ENCODE data around the gene CCN5. TPM values are rescaled to one million over a fixed set of nuclear protein-coding genes. Genes with fewer than 3 reads are reported as not detected.

Gene CCN5
- total RNA-seq, 4 donors from 2014 or later = 5.8 to 32.2 (median 11.2) TPM

- no peak for DNase-seq
- Histone ChIP-seq H3K4me3 (no peak overlapping the region), H3K27me3 (no peaks in the 10 kb centered on the region), H3K27ac (no peak overlapping the region), H3K36me3 (no peaks in the 10 kb centered on the region), H3K9me3 (no peaks in the 10 kb centered on the region), H3K4me1 (peaks cover 0 to 10% (median 0%) of the 10 kb centered on the region in 4 donors)
- TF ChIP-seq CTCF (IDR thresholded peaks at IDR 0.05) = no peak
- TF ChIP-seq POLR2A (IDR thresholded peaks at IDR 0.05) = no peak
These were observed 27.0 kb upstream of the CCN5 start for GRCh38 chr20:44688053-44688625.

GRCh38 chr20:44689809-44690208 lies 25.4 kb upstream of the CCN5 start:
- Histone ChIP-seq H3K36me3 (no peaks in the 10 kb centered on the region), H3K4me3 (no peak overlapping the region), H3K27me3 (no peaks in the 10 kb centered on the region), H3K4me1 (peaks cover 0 to 6% (median 0%) of the 10 kb centered on the region in 4 donors), H3K9me3 (no peaks in the 10 kb centered on the region), H3K27ac (no peak overlapping the region)
- no peak for DNase-seq
- TF ChIP-seq POLR2A (IDR thresholded peaks at IDR 0.05) = no peak
- no peak for TF ChIP-seq CTCF (IDR thresholded peaks at IDR 0.05)

- no peak for DNase-seq
- no peaks in the 10 kb centered on the region for H3K9me3 ChIP-seq
- no peak overlapping the region for H3K4me3 ChIP-seq
- H3K4me1 ChIP-seq = no peaks in the 10 kb centered on the region
- H3K36me3 ChIP-seq = no peaks in the 10 kb centered on the region
- TF ChIP-seq POLR2A (IDR thresholded peaks at IDR 0.05) (no peak), CTCF (IDR thresholded peaks at IDR 0.05) (no peak)
- no peak overlapping the region for H3K27ac ChIP-seq
- no peaks in the 10 kb centered on the region for H3K27me3 ChIP-seq
These were observed 24.3 kb upstream of the CCN5 start for GRCh38 chr20:44690781-44691423.

GRCh38 chr20:44691424-44692423 lies 23.4 kb upstream of the CCN5 start:
- Histone ChIP-seq H3K4me3 (no peak overlapping the region), H3K27me3 (no peaks in the 10 kb centered on the region), H3K36me3 (no peaks in the 10 kb centered on the region), H3K4me1 (no peaks in the 10 kb centered on the region), H3K27ac (peak overlapping the region in 1 of 4 donors; percentile 8), H3K9me3 (no peaks in the 10 kb centered on the region)
- TF ChIP-seq CTCF (IDR thresholded peaks at IDR 0.05) (no peak), POLR2A (IDR thresholded peaks at IDR 0.05) (no peak)
- DNase-seq = no peak

- H3K27ac ChIP-seq = peak overlapping the region; percentile 16 to 55 (median 34)
These were observed 22.2 kb upstream of the CCN5 start for GRCh38 chr20:44692932-44693480.

More at GRCh38 chr20:44692932-44693480, 22.2 kb upstream of the CCN5 start:
- H3K4me1 ChIP-seq = no peaks in the 10 kb centered on the region
- H3K27me3 ChIP-seq = no peaks in the 10 kb centered on the region
- no peak for TF ChIP-seq POLR2A (IDR thresholded peaks at IDR 0.05)
- no peak for TF ChIP-seq CTCF (IDR thresholded peaks at IDR 0.05)
- H3K4me3 ChIP-seq = no peak overlapping the region
- no peaks in the 10 kb centered on the region for H3K36me3 ChIP-seq
- peak in 1 of 3 donors; percentile 65 for DNase-seq
- H3K9me3 ChIP-seq = no peaks in the 10 kb centered on the region
